ENCODE results near the gene ASPHD2. TPM values are rescaled to one million over a fixed set of nuclear protein-coding genes. Genes with fewer than 3 reads are reported as not detected.

The ASPHD2 gene
- total RNA-seq, 1 experiment from 2014 or later = 0.44 TPM

DNA sequence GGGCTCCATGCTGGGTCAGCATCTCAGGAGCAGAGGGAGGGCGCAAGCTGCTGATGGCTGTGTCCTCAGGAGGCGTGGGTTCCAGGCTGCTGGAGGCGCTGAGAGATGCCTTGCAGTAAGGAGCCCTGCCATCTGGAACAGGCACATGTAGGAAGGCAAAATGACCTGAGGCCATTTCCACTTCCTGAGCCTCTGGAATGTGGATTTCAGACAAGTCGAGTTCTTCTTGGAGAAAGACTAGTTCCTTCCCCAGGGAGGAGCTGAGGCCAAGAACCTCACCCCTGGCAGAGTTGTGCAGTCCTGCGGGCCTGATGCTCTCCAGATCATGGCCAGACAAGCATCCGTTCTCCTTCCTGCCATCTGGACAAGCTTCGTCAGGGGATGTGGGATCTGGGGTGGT is 35.3 kb downstream of the ASPHD2 start:
- Histone ChIP-seq H3F3A (ENCODE audit: insufficient read depth, low read depth) (no peaks in the 10 kb centered on the region), H3K27ac (no peak overlapping the region), H4K20me1 (ENCODE audit: insufficient read depth) (peaks cover 22% of the 10 kb centered on the region), H3K36me3 (ENCODE audit: low read depth) (peaks cover 13% of the 10 kb centered on the region), H3K4me3 (no peak overlapping the region), H3K9me2 (ENCODE audit: insufficient read depth) (no peaks in the 10 kb centered on the region), H3K9me3 (ENCODE audit: insufficient read depth, low read depth) (no peaks in the 10 kb centered on the region), H3K27me3 (ENCODE audit: insufficient read depth, low read depth) (no peaks in the 10 kb centered on the region), H3K79me2 (ENCODE audit: low read depth) (no peaks in the 10 kb centered on the region), H3K4me1 (replicated peaks; ENCODE audit: insufficient read depth) (no peaks in the 10 kb centered on the region), H2AFZ (no peak overlapping the region), H3K4me2 (no peak overlapping the region)
- intact Hi-C loops (cut with micrococcal nuclease; ENCODE audit: unreplicated experiment) = no loop called here
- TF ChIP-seq, protein P1, sequence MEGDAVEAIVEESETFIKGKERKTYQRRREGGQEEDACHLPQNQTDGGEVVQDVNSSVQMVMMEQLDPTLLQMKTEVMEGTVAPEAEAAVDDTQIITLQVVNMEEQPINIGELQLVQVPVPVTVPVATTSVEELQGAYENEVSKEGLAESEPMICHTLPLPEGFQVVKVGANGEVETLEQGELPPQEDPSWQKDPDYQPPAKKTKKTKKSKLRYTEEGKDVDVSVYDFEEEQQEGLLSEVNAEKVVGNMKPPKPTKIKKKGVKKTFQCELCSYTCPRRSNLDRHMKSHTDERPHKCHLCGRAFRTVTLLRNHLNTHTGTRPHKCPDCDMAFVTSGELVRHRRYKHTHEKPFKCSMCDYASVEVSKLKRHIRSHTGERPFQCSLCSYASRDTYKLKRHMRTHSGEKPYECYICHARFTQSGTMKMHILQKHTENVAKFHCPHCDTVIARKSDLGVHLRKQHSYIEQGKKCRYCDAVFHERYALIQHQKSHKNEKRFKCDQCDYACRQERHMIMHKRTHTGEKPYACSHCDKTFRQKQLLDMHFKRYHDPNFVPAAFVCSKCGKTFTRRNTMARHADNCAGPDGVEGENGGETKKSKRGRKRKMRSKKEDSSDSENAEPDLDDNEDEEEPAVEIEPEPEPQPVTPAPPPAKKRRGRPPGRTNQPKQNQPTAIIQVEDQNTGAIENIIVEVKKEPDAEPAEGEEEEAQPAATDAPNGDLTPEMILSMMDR (conservative IDR thresholded peaks at IDR 0.05) = no peak
- TF ChIP-seq EZH2 (IDR thresholded peaks at IDR 0.05; ENCODE audit: low read depth) = no peak
- POLR2A ChIA-PET (ENCODE audit: unreplicated experiment) = no interaction called here
- BruUV-seq (replicated peaks) = no TSS peak
- no peak for DNase-seq
- CTCF ChIA-PET = no interaction called here

DNA sequence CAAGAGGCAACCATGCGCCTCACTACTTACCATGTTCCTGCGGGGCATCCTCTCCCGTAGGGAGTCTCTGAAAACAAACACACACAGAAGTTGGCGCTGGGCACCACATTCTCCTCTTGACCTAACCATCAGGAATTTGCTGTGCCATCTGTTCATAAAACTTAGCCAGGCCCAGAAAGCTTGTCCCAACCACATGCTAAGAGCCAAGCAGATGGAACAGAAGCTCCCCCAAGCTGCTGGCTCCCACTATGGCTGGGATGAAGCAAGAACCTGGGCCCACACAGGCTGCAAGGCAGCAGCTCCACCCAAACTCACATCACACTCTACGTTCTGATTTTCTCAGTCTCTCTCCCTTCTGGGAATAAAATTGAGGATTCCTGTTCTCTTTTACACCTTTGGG is 37.1 kb downstream of the ASPHD2 start:
- Histone ChIP-seq H3K4me1 (replicated peaks; ENCODE audit: insufficient read depth) (no peaks in the 10 kb centered on the region), H3K27ac (no peak overlapping the region), H3K27me3 (ENCODE audit: insufficient read depth, low read depth) (no peaks in the 10 kb centered on the region), H3K9me2 (ENCODE audit: insufficient read depth) (no peaks in the 10 kb centered on the region), H3F3A (ENCODE audit: insufficient read depth, low read depth) (no peaks in the 10 kb centered on the region), H3K4me2 (no peak overlapping the region), H4K20me1 (ENCODE audit: insufficient read depth) (peaks cover 6% of the 10 kb centered on the region), H2AFZ (no peak overlapping the region), H3K79me2 (ENCODE audit: low read depth) (no peaks in the 10 kb centered on the region), H3K4me3 (no peak overlapping the region), H3K36me3 (ENCODE audit: low read depth) (peaks cover 19% of the 10 kb centered on the region), H3K9me3 (ENCODE audit: insufficient read depth, low read depth) (no peaks in the 10 kb centered on the region)
- intact Hi-C loops (cut with micrococcal nuclease; ENCODE audit: unreplicated experiment) = no loop called here
- no peak for DNase-seq
- no peak for TF ChIP-seq EZH2 (IDR thresholded peaks at IDR 0.05; ENCODE audit: low read depth)
- TF ChIP-seq, protein P1 (conservative IDR thresholded peaks at IDR 0.05) = no peak
- POLR2A ChIA-PET (ENCODE audit: unreplicated experiment) = no interaction called here
- no TSS peak for BruUV-seq (replicated peaks)
- CTCF ChIA-PET = no interaction called here

DNA sequence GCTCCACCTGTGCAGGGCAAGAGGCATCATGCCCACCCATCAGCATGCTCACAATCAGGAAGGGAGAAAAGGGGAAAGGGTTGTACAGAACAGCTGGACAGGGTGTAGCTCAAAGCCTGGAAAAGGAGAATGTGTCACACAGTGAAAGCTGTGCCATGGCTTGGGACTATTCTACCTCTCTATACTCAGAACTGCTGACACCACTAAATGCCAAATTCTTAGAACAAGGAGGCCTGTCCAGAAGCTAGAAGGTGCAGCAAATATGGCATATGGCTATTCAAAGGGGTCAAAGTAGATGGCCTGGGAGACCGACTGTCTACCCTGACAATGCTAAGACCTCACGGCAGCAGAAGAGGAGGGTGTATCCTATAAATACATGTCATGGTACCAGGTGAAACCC is 41.7 kb downstream of the ASPHD2 start:
- Histone ChIP-seq H3K36me3 (ENCODE audit: low read depth) (peaks cover 21% of the 10 kb centered on the region), H3K4me1 (replicated peaks; ENCODE audit: insufficient read depth) (no peaks in the 10 kb centered on the region), H3K27ac (no peak overlapping the region), H3F3A (ENCODE audit: insufficient read depth, low read depth) (no peaks in the 10 kb centered on the region), H4K20me1 (ENCODE audit: insufficient read depth) (no peaks in the 10 kb centered on the region), H3K27me3 (ENCODE audit: insufficient read depth, low read depth) (no peaks in the 10 kb centered on the region), H2AFZ (no peak overlapping the region), H3K9me2 (ENCODE audit: insufficient read depth) (no peaks in the 10 kb centered on the region), H3K4me3 (no peak overlapping the region), H3K9me3 (ENCODE audit: insufficient read depth, low read depth) (no peaks in the 10 kb centered on the region), H3K79me2 (ENCODE audit: low read depth) (no peaks in the 10 kb centered on the region), H3K4me2 (no peak overlapping the region)
- TF ChIP-seq, protein P1 (conservative IDR thresholded peaks at IDR 0.05) = no peak
- TF ChIP-seq EZH2 (IDR thresholded peaks at IDR 0.05; ENCODE audit: low read depth) = no peak
- intact Hi-C loops (cut with micrococcal nuclease; ENCODE audit: unreplicated experiment) = no loop called here
- CTCF ChIA-PET = no interaction called here
- POLR2A ChIA-PET (ENCODE audit: unreplicated experiment) = no interaction called here
- DNase-seq = no peak
- no TSS peak for BruUV-seq (replicated peaks)

Measured in PC-9 (cell line).